ENCODE measurements around the gene ADGRB2.
"Not testable (repeated sequence)": the region's sequence is repeated elsewhere in the genome, so short reads cannot be mapped to it uniquely, and the experiment has no call there.

ADGRB2 gene

GRCh38 chr1:31707711-31708110 lies 56.4 kb downstream of the ADGRB2 start:
- no peaks in the 10 kb centered on the region for H3K36me3 Mint-ChIP-seq (ENCODE audit: low read depth)
- peaks cover 68% of the 10 kb centered on the region for H3K4me1 Mint-ChIP-seq
- no peak for TF ChIP-seq CTCF (IDR thresholded peaks at IDR 0.05; ENCODE audit: unreplicated experiment in 3 of 3)
- H3K4me3 Mint-ChIP-seq, result peak overlapping the region in 2 of 3 experiments; percentile 24 to 36
- H3K9me3 Mint-ChIP-seq, result no peaks in the 10 kb centered on the region
- peaks cover 6% of the 10 kb centered on the region for H3K27me3 Mint-ChIP-seq (ENCODE audit: low read depth)
- peak overlapping the region; percentile 7 to 83 (median 79) for H3K27ac Mint-ChIP-seq

GRCh38 chr1:31707059-31707600 lies 57.0 kb downstream of the ADGRB2 start:
- not testable (repeated sequence) for H3K4me3 Mint-ChIP-seq; H3K9me3 Mint-ChIP-seq; H3K27me3 Mint-ChIP-seq (ENCODE audit: low read depth); H3K36me3 Mint-ChIP-seq (ENCODE audit: low read depth)
- peak overlapping the region; percentile 74 to 83 (median 79) for H3K27ac Mint-ChIP-seq
- peaks cover 67% of the 10 kb centered on the region for H3K4me1 Mint-ChIP-seq

GRCh38 chr1:31706384-31707058 lies 57.6 kb downstream of the ADGRB2 start:
- no peaks in the 10 kb centered on the region for H3K9me3 Mint-ChIP-seq
- TF ChIP-seq CTCF (IDR thresholded peaks at IDR 0.05; ENCODE audit: unreplicated experiment in 3 of 3), result no peak
- no peaks in the 10 kb centered on the region for H3K36me3 Mint-ChIP-seq (ENCODE audit: low read depth)
- H3K4me1 Mint-ChIP-seq, result peaks cover 67% of the 10 kb centered on the region
- H3K27me3 Mint-ChIP-seq (ENCODE audit: low read depth), result peaks cover 6% of the 10 kb centered on the region
- H3K27ac Mint-ChIP-seq, result peak overlapping the region; percentile 74 to 97 (median 95)
- no peak overlapping the region for H3K4me3 Mint-ChIP-seq

GRCh38 chr1:31705080-31705866 lies 58.9 kb downstream of the ADGRB2 start:
- H3K27me3 Mint-ChIP-seq (ENCODE audit: low read depth), result peaks cover 6% of the 10 kb centered on the region
- peaks cover 72% of the 10 kb centered on the region for H3K4me1 Mint-ChIP-seq
- H3K36me3 Mint-ChIP-seq (ENCODE audit: low read depth), result no peaks in the 10 kb centered on the region
- TF ChIP-seq CTCF (IDR thresholded peaks at IDR 0.05; ENCODE audit: unreplicated experiment in 3 of 3), result no peak
- peak overlapping the region; percentile 75 to 90 (median 84) for H3K4me3 Mint-ChIP-seq
- H3K9me3 Mint-ChIP-seq, result no peaks in the 10 kb centered on the region
- H3K27ac Mint-ChIP-seq, result peak overlapping the region; percentile 89 to 97 (median 95)

GRCh38 chr1:31704271-31705079 lies 59.7 kb downstream of the ADGRB2 start:
- no peak for TF ChIP-seq CTCF (IDR thresholded peaks at IDR 0.05; ENCODE audit: unreplicated experiment in 3 of 3)
- Mint-ChIP-seq H3K27me3 (ENCODE audit: low read depth) (peaks cover 6% of the 10 kb centered on the region), H3K4me3 (peak overlapping the region; percentile 75 to 90 (median 90)), H3K9me3 (no peaks in the 10 kb centered on the region), H3K4me1 (peaks cover 80% of the 10 kb centered on the region), H3K36me3 (ENCODE audit: low read depth) (no peaks in the 10 kb centered on the region), H3K27ac (peak overlapping the region; percentile 89 to 97 (median 95))
